GM18499 (cell line): ENCODE results near the gene PHEX.
A peak's percentile ranks its signal among the peaks of the same experiment; 100 is the strongest.
"Not testable (repeated sequence)": the region's sequence is repeated elsewhere in the genome, so short reads cannot be mapped to it uniquely, and the experiment has no call there.

Experiments
- ATAC-seq: cut with Tn5 transposase; IDR thresholded peaks from one replicate; pipeline ENCODE4 v1.9.1; 2021; ENCODE audit warnings: moderate number of reproducible peaks; ENCODE audit not compliant: insufficient read depth, unreplicated experiment

Gene PHEX

GRCh38 chrX:22196149-22196548 lies 164.0 kb downstream of the PHEX start:
- no peak for ATAC-seq

GRCh38 chrX:22202251-22202650 lies 170.1 kb downstream of the PHEX start:
- no peak for ATAC-seq

- no peak for ATAC-seq
These were observed 171.1 kb downstream of the PHEX start for GRCh38 chrX:22203186-22203585.

GRCh38 chrX:22206781-22207180 lies 174.7 kb downstream of the PHEX start:
- no peak for ATAC-seq

- ATAC-seq = no peak
These were observed 188.8 kb downstream of the PHEX start for GRCh38 chrX:22220941-22221340.

- no peak for ATAC-seq
These were observed 202.3 kb downstream of the PHEX start for GRCh38 chrX:22234380-22234779.

GRCh38 chrX:22237479-22237878 lies 205.4 kb downstream of the PHEX start:
- no peak for ATAC-seq

GRCh38 chrX:22246620-22247019 lies 214.5 kb downstream of the PHEX start:
- ATAC-seq = no peak

- ATAC-seq = no peak
These were observed 215.0 kb downstream of the PHEX start for GRCh38 chrX:22247169-22247568.

GRCh38 chrX:22248401-22248800 lies 216.3 kb downstream of the PHEX start:
- no peak for ATAC-seq

GRCh38 chrX:22249371-22249770 lies 217.2 kb downstream of the PHEX start:
- ATAC-seq = no peak

GRCh38 chrX:22268706-22269105 lies 236.6 kb downstream of the PHEX start:
- no peak for ATAC-seq

- ATAC-seq = no peak
These were observed 240.5 kb downstream of the PHEX start, which contains the start of gene CBLL2 for GRCh38 chrX:22272613-22273012. Gene CBLL2 (plus strand): TSS chrX:22272913. CDS start chrX:22272992, 79 bp downstream.

- no peak for ATAC-seq
These were observed 241.7 kb downstream of the PHEX start for GRCh38 chrX:22273714-22274317.

GRCh38 chrX:22276781-22277180 lies 244.7 kb downstream of the PHEX start:
- no peak for ATAC-seq

GRCh38 chrX:22278375-22278774 lies 246.2 kb downstream of the PHEX start:
- ATAC-seq = no peak

GRCh38 chrX:22289209-22289608 lies 257.1 kb downstream of the PHEX start:
- ATAC-seq = not testable (repeated sequence)

GRCh38 chrX:22296871-22297270 lies 264.7 kb downstream of the PHEX start:
- no peak for ATAC-seq

GRCh38 chrX:22300130-22300529 lies 268.0 kb downstream of the PHEX start:
- ATAC-seq = peak; percentile 86
